Fibroblast of skin of left quadriceps (primary cell): ENCODE data around the gene HOXA3.
A peak's percentile ranks its signal among the peaks of the same experiment; 100 is the strongest.

Experiments used
- DNase-seq, 2 experiments: peaks; one replicate each; pipeline ENCODE4 v3.0.0-alpha.2; 2013; ENCODE audit warnings: low read depth in 2 of 2

The HOXA3 gene

DNA sequence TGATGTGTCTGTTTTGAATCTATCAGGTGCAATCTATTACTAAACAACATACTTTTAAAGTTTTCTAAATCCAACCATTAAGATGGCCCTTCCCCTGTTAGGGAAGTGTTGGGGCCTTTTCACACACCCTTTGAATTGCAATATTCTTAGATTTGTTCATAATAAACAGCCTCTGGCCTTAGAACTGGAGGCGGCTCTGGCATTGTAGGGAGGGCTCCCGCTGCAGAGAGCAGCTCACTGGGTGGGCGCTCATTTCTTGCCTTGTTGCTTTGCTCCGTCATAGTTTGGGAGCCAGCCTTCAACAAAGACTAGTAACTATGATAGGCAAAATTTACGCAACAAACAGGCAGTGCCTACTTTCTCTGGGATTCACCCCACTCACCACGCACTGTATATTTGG, 26.0 kb upstream of the HOXA3 start:
- DNase-seq = no peak

DNA sequence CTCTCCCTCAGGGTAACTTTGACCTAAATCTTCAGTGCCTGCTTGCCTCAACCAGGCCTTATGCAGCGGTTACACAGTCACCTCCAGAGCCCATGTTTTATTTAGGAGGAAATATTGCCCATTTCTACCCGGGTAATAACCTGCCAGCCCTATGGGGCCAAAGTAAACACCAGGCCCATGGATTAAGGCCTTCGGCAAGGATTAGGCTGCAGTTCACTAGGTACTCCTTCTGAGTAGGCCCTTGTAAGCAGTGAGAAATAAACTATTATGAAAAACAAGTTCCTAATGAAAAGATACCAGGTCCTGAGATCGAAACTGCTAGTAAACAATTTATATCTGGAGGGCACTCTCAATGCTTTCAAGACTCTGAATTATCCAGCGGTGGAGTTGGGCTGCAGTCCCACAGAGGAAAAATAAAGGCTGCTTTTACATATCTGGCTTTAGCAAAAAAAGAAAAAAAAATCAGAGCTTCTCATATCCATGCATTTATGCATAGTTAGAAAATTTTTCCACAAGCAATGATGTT, 25.5 kb upstream of the HOXA3 start:
- no peak for DNase-seq

DNA sequence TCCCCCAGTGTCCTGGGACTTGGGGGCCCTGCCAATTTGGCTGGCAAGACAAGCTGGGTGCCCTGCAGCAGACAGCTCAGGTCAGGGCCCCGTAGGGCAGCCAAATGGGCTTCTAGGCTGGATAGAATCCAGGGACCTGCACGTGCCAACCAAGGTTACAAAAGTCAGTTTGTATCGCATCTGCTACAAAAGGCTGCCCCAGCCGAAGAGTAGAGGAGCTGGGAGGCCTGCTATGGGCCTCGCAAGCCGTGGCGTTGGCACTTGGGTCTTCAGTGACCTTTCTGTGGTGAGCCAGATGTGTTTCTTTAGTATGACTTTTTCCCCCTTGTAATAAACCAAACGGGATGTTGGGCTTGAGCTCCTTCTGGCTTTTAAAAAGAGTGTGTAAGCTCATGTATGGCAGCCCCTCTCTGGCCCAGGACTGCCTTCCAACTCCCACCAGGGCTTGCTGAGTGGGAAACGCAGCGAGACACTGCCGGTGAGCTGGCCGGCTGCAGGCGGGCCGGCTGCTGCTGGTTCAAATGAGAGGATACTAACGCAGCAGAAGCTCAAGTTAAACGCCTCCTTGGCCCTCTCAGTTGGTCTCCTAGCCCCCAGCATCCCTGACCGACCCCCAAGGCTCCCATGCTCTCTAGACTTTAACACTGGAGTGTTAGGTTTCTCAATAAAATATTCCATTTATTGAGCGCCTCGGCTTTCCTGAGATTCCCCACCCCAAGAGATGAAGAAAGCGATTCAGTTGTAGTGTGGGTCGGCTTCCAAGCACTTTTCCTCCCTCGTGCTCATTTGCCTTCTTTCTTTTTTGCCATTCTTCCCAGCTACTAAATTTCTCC, 24.8 kb upstream of the HOXA3 start:
- DNase-seq = no peak

DNA sequence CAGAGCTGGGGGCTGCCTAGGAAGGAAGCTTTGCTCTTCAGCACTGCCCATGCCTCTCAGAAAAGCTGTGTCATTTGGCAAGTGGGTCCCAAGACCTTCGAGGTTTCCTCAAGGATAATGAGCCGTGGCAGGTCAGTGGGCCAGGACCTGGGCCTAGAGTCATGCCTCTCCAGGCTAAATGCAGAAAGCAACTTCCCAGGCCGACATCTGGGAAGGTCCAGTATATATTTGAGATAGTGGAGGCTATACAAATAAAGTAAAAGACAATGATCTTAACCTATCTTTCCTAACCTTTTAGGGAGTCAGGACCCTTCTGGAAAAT, 24.1 kb upstream of the HOXA3 start:
- no peak for DNase-seq

DNA sequence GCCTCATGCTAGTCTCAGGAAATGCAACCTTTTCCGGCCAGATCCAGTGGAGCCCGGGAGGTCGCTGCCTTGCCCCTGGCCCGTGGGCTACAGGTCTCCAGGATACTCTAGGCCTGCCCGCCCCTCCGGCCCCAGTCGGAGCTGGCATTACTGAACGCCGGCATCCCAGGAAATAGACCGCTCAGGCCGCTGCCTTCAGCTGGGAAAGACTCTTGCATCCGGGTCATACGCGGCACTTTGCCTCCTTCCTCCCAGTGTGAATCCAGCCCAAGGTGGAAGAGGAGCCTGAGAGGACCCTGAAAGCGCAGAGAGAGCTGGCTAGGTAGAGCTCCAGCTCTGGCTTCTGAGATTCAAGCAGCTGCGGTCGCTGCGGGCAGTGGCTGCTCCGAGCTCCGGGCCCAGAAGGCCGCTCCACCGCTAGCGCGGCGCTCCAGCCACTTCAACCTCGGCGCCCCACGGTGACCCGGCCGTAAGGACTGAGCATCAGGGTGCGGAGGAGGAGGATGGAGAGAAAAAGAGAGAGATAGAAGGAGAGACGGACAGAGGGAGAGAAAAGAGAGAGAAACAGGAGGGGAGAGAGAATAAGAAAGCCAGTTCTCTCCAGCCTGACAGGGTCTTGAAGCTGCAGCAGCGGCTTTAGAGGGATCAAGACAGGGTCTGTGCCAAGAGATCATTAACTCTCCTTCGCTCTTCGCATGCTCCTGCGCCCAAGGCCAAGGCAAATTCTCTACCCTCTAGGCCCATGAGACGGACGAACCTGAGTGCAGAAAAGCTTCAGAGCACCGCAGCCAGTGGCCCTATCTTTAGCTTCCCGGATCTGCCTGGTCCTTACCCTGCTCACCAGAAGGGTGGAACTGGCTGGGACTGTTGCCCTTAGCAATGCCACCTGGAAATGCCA, 23.5 kb upstream of the HOXA3 start:
- DNase-seq = no peak

DNA sequence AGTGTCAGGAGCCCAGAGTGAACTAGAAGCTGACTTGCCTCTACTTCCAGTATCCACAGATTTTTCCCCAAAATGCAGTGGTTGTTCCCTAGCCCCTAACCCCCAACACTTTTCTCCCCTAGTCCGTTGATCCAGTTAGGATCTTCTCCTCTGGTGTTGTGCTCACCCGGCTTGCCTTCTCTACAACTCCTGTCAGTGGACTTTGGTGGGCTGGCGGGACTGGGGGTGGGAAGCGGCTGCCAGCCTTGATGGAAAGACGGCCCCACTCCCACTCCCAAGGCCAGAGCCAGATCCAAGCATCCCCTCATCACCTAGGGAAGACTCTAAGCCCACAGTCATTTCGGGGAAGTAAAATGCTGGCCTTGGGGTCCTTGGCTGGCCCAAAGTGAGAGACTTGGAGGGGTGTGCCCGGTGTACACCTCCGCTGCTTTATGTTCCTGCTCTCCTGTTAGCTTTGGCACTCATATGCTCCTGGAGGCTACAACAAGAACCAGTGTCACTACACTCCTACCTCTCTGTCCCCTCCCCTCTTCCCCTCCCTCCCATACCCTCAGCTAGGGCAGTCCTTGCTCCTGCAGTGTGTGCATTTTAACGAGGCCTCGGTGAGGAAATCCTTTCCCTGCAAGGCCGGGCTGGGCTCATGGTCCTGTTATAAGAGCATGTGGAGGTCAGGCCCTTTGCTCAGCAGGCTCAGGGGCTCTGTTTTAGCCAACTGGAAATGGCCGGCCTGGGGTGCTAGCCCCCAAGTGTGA, 22.7 kb upstream of the HOXA3 start:
- DNase-seq = no peak

DNA sequence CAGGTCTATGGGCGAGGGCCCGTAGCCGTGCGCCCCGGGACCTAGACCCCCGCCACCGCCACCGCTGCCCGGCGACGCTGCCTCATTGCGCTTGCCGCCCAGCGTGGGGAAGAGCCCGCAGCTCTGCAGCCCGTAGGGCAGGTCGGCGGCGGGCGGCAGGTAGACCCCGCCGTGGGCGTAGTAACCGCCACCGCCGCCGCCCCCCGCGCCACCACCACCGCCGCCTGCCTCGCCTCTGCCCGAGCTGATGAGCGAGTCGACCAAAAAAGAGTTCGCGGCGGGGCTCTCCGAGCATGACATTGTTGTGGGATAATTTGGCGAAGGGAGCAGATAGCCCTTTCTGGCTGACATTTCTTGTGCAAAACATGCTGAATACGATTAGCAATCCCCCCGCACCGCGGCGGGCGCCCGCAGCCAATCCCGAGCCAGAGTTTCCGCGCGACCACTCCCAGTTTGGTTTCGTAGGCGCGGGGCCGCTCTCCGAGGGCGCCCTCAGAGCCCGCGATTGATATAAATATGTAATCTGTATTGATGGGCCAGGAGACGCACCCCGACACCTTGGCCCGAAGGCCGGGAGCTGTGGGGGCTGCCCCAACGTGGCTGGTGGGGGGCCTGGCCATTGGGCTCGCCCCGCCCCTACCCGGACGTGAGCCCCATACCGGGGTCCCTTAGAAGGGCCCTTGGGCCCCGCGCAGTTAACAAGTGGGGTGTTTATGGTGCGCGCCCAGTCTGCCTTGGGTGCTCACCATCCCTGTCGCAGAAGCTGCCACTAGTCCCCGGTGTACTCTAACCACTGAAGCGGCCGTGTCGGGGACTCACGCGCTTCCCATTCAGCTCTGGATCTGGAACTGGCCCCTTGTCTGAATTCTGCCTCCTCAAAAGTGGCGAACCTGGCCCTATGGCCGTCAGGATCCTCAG, 21.8 kb upstream of the HOXA3 start, which contains the start of gene HOXA10:
HOXA10 (minus strand) TSS at position 365 of the 918 bp plus-strand sequence; CDS start at position 351, 14 bp downstream.
- DNase-seq = peak; percentile 78 to 80

DNA sequence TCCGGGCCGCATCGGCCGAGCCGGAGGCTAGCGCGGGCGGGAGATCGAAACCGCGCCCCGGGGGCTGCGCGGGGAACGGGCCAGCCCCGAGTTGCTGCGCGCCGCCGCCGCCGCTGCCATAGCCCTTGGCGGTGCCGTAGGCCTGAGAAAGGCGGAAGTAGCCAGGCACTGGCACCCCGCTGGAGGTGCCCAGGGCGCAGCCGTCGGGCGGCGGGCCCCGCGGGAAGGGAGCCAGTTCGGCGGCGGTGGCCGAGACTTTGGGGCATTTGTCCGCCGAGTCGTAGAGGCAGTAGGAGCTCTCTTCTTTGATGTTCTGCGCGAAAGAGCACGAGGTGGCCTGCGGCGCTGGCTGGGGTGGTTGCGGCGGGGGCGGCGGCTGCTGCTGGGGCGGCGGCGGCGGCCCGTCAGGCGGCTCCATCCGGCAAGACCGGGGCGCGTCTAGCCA, 21.1 kb upstream of the HOXA3 start:
- DNase-seq = no peak

DNA sequence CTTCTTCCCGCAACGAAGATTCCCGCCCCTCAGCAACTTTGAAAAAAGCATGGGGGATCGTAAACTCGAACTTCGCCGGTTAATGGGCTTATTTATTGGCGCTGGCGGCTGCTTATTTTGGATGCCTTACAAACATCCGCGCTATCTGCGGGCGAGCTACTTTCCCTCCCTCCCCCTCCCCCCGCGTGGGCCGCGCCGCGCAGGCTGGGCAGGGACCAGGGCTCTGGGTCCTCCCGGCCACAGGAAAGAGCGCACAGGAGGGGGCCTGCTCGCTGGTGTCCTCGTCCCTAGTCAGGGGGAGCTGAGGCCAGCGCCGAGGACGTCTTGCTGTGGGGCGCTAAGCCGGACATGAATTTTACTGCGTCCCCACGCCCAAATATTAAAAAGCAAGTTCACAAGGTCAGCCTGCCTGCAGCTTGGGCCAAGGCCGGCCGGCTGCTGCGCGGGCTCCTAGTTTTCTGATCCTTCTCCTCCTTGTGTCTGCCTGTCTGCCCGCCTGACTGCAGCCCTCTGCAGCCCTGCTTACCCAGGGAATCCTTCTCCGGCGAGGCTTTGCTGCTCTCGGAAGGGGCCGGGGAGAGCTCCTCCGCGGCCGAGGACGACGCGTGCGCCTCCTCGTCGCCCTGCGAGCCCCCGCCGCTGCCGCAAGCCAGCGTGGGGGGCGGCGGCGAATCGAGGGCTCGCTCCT, 20.6 kb upstream of the HOXA3 start:
- peak in 1 of 2 experiments; percentile 73 for DNase-seq

DNA sequence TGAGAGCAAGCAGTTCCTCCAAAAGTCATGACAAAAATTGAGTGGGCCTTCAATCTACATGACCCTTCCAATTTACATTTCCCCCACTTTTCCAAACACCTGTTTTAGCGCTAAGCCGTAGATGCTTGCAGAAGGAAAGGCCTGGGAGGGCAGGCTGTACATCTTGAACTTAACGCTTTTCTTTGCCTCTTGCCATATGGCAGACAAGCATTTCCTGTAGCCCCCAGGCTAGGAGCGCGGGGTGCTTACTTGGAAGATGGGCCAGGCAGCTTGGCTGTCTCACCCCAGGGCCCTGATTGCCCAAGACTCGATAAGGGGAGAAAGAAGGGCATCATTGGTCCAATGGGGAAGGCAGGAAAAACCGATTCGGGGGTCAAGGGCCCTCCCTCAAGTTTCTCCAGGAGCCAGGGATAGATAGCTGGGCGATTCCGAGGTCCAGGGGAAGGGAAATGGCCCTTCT, 20.0 kb upstream of the HOXA3 start:
- DNase-seq = no peak

DNA sequence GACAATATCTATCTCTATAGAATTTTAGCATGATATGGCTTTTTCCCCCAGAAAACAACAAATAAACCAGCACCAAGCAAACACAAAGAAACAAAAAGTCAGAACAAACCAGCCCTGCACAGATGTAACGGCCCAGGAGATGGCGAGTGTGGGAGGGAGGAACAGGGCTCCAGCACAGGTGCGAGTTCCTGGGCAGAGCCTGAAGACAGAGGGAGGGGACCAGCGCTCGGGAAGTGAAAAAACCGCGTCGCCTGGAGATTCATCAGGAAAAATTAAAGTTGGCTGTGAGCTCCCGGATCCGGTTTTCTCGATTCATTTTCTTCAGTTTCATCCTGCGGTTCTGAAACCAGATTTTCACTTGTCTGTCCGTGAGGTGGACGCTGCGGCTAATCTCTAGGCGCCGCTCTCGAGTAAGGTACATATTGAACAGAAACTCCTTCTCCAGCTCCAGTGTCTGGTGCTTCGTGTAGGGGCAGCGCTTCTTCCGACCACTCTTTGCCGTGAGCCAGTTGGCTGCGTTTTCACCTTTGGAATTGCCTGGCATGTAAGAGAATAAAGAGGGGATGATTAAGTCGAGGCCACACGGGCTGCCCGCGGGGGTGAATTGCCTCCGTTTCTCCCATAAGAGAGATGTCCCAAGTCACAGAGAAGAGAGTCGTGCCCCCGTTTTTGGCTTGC, 19.4 kb upstream of the HOXA3 start:
- DNase-seq = no peak

DNA sequence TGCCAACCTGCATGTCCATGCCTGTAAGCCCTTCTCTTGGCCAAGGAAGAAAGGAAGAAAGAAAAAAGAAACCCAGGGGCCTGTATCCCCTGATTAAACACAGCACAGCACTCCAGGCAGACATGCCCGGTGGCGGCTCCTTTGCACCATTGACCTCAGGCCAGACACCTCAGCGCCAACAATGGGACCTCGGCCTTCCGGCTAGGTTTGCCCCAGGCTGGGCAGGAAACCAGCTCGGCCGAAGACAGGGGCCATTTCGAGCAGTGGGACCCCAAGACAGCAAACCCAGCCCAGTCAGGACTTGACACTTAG, 18.9 kb upstream of the HOXA3 start:
- no peak for DNase-seq

DNA sequence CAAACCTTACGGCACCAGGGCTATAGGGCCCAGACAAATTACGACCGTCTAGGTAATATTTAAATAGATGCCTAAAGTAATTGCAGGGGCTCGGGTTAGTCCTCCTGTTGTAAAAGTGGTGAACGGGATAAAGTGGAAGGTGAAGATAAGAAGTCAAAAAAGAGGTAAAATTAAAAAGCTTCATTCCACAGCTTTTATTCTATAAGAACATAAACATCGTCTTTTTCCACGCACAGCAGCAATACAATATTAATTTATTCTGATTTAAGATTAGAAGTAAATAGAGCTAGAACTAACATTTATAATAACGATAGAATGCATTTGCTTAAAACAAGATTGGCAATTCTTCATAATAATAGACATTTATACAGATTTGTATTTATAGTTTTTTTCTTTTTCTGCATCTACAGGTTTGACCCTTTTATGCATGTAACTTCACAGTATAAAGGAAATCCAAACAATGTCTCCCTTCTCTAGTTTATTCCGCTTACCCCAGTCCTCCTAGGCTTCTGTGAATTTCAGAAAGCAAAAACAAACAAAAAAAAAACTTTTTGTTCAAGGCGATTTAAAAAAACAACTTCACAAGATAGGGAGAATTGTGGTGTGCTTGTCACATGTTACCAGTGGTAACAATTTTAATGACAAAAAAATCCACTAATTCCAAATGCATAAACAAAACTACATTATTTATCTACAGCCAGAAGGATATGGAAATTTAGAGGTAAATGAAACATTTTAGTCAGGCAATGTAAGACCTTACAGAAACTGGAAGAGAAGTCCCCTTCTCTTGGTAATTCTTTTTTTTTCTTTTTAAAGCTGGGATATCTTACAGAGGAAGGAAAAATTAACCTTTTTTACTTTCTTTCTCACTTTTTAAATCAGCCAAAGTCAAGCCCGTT, 18.3 kb upstream of the HOXA3 start:
- no peak for DNase-seq

DNA sequence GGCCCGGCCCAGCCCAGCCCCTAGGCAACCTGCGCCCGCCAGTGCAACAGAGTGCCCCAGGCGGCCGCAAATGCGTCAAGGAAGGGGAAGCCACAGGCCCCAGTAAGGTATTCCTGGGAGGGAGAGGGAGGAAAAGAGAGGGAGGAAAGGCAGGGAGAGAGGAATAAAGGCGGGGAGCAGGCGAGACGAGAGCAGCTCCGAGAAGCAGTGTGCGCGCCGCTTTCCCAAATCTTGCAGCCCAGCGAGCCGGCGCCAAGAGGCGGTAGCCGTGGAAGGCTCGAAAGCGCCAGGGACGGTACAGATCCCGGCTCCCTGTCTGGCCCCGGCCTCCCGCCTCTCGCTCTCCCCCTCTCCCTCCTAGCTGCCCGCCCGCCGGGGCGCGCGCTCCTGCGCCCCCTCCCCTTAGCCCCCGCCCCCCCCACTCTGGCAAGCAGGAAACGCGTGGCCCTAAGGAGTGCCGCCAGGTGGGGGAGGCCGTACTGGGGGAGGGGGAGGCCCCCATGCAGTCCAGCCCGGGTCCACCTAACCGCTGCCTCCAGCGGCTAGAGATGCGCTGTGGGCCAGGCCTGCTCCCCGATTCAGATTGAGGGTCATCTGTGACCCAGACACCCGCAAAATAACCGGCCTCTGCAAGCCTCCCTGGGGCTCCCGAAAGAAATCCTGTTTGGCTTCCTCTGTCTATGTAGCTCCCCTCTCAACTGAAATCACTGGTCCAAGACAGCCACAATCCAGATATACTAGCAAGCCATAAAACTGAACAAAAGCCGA, 17.5 kb upstream of the HOXA3 start:
- no peak for DNase-seq

DNA sequence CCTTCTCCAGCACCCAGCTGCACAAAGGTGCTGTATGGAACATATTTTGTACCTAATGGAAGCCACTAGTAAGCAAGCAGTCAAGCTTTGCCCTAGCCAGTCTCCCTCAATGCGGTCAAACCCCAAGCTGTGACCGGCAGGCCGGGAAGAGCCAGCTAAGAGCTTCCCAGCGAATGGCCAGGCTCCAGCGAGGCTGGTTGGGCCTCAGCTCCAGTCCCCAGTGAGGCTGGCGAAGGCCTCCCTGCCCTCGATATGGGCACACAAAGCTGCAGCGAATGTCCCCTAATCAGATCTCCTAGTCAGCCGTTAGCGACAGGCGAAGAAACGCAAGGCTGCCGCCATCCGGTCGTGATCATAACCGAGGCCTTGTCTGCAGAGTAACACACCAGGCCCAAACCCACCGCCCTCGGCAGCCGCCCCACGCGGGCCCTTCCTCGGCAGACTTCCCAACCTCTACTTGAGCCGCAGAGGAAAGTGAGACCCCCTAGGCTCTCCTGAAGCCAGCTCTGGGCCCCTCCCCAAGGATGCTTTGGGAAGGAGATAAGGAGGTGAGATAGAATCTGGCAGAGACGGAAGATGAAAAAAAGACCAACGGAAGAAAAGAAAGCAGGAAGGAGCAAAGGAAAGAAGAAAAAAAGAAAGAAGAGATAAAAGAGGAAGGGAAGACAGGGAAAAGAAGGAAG, 16.0 kb upstream of the HOXA3 start:
- no peak for DNase-seq

DNA sequence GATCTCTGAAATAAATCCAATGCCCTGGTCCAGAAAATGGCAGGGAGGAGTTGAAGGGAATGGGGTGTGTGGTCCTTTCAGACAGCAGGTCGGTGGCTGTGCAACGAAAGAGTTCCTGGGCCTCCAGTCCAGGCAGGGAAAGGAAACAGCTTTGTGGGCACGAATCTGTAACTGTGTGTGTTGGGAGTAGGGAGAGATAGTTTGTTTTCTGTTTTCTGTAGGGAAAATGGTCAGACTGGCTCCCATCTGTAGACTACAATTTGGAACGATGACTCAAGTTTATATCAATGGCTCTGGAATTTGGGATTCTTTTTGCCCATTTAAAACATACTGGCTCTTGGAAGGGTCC, 15.5 kb upstream of the HOXA3 start:
- no peak for DNase-seq
